HG03280 (cell line): ENCODE measurements around the gene ACTN1.

Source experiments
- ATAC-seq: cut with Tn5 transposase; IDR thresholded peaks from one replicate; pipeline ENCODE4 v1.9.1; 2021; ENCODE audit warnings: mild to moderate bottlenecking, moderate library complexity; ENCODE audit not compliant: unreplicated experiment

The ACTN1 gene

GRCh38 chr14:68840454-68840853 lies 138.6 kb downstream of the ACTN1 start:
- no peak for ATAC-seq

- no peak for ATAC-seq
Observed at GRCh38 chr14:68836082-68836481, 143.0 kb downstream of the ACTN1 start.

- no peak for ATAC-seq
Observed at GRCh38 chr14:68834816-68835215, 144.3 kb downstream of the ACTN1 start.

GRCh38 chr14:68828698-68829097 lies 150.4 kb downstream of the ACTN1 start:
- no peak for ATAC-seq

GRCh38 chr14:68825729-68826128 lies 153.4 kb downstream of the ACTN1 start:
- ATAC-seq, result no peak

GRCh38 chr14:68824517-68825347 lies 154.4 kb downstream of the ACTN1 start:
- ATAC-seq, result no peak

GRCh38 chr14:68824207-68824516 lies 154.9 kb downstream of the ACTN1 start:
- no peak for ATAC-seq
